Esophagus squamous epithelium (tissue), 4 donors: Measurements from ENCODE around the gene THAP2.

Source experiments
- POLR2A ChIP-seq, 4 donors: fragments of 450-650 bp; IDR thresholded peaks; one replicate each; pipeline ENCODE4 v1.6.1; 2017; ENCODE audit warnings: antibody characterized with exemption in 4 of 4, mild to moderate bottlenecking in 4 of 4, moderate library complexity in 3 of 4
- TF ChIP-seq, protein P1 (sequence below), 6 experiments: fragments of 450-650 bp in 4 of 6; fragments of 200-600 bp in 2 of 6; sonication (generic) in 2 of 6; IDR thresholded peaks; one replicate each; pipeline ENCODE4 v1.5.1; 2016 to 2019; ENCODE audit warnings: antibody characterized with exemption in 6 of 6, mild to moderate bottlenecking in 4 of 6, moderate library complexity in 4 of 6

DNA sequence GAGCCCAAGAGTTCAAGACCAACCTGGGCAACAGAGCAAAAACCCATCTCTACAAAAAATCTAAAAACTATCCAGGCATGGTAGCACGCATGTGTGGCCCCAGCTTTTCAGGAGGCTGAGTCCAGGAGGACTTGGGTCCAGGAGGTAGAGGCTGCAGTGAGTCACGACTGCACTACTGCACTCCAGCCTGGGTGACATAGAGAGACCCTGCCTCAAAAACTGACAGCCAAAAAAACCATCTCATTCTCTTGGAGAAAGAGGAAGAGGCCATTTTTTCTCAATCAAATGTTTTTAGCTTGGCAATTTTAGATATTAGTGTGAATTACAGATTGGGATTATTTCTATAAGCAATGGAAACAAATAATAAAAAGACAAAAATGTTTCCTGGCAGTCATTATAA lies 38.6 kb upstream of the THAP2 start:
- no peak for TF ChIP-seq POLR2A (IDR thresholded peaks at IDR 0.05)
- TF ChIP-seq, protein P1, sequence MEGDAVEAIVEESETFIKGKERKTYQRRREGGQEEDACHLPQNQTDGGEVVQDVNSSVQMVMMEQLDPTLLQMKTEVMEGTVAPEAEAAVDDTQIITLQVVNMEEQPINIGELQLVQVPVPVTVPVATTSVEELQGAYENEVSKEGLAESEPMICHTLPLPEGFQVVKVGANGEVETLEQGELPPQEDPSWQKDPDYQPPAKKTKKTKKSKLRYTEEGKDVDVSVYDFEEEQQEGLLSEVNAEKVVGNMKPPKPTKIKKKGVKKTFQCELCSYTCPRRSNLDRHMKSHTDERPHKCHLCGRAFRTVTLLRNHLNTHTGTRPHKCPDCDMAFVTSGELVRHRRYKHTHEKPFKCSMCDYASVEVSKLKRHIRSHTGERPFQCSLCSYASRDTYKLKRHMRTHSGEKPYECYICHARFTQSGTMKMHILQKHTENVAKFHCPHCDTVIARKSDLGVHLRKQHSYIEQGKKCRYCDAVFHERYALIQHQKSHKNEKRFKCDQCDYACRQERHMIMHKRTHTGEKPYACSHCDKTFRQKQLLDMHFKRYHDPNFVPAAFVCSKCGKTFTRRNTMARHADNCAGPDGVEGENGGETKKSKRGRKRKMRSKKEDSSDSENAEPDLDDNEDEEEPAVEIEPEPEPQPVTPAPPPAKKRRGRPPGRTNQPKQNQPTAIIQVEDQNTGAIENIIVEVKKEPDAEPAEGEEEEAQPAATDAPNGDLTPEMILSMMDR (IDR thresholded peaks at IDR 0.05), result no peak
